NCI-H1436 (cell line): ENCODE results near the gene NIPBL.
"Not testable (repeated sequence)": the region's sequence is repeated elsewhere in the genome, so short reads cannot be mapped to it uniquely, and the experiment has no call there.

Experiments used
- DNase-seq: peaks from one replicate; lab custom pipeline; 2025; lab: John Stamatoyannopoulos, UW

Gene NIPBL

DNA sequence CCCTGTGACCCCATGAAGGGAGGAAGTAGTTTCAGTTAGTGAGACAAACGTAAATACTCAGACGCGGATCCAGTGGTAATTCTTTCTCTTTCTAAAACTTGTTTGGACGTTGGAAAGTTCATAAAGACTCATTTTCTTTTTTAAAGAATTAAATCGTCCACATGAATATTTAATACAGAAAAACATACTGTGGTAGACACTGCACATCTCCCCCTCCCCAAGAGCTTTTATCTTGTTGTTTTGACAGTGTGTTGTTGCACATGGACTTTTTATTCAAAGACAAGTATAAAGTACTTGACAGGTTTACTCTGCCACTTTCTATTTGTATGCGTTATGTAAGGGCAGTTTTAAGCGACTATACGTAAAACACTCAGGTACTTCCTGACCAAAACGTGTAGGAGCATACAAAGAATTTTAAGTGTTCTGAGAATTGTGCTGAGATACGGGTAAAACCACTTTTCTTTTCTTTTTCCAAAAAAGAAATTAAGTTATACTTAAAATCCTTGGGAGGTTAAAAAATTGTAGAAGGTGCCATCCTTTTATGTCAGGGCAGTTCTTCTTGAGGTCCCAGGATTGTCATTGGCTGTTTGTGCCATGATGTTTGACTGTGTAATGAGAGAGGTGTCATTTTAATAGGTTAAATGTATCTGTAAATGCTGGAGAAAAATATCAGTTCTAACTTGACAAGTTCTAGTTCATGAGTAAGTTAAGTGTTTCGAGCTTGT is 1.3 kb downstream of the NIPBL start:
- DNase-seq = no peak

DNA sequence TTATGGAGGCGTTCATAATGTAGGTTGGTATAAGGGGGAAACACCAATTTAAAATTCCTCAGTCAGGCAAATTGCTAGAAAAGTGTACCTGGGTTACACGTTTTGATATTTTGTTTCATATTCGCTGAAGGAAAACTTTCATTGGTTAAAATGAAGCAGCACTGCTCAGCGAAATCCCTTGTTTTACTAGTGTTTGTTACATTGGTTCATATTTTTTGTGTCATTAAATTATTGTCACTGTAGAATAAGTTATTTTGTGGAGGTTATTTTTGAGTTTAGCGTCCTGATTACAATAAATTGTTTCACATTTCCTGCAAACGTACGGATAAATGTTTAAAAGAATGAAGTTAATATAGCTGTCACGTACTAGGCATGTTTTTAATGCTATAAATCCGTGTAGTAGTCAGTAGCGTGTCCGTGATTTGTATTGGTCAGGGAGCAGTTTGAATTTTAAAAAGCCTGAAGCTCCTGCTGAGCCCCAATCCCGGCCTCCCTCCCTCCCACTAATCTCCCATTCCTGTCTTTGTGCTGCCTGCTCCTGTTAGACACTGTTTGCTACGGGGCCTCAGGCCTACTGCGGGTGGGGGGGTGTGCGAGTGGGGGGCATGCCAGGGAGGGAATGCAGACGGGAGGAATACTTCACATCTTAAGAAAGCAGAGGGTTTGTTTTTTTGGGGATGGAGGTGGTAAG is 2.0 kb downstream of the NIPBL start:
- DNase-seq = no peak

DNA sequence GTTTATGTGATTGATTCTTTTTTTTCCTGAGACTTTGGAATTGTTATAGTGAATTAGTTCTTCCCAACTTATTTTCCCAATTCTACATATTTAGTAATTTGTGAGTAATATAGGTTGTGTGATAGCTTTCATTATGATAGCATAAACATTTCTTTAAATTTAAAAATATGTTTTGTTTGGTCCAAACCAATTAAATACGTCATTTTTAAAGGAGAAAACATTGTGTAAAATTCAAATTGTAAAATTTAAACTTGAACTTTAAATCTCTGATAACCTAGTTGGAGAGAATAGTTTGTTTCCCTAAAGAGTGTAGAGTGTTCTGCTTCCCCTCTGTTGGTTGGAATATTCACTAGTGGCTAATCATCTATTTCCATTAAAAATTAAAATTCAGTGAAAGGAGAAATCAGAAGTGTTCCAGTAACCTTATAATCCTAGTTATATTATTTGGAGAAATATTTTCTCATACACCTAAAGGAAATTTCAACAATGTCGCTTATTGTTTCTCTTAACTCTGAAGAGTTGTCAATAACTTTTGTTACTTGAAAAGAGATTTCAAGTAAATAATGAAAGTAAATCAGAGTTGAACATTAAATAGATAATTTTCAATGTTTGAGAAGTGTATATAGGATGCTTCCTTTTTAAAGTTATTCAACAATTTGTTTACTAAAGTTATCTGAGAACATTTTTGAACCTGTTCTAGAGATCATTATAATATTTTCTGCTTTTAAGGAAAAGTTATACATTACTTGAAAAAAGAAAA is 2.9 kb downstream of the NIPBL start:
- no peak for DNase-seq

DNA sequence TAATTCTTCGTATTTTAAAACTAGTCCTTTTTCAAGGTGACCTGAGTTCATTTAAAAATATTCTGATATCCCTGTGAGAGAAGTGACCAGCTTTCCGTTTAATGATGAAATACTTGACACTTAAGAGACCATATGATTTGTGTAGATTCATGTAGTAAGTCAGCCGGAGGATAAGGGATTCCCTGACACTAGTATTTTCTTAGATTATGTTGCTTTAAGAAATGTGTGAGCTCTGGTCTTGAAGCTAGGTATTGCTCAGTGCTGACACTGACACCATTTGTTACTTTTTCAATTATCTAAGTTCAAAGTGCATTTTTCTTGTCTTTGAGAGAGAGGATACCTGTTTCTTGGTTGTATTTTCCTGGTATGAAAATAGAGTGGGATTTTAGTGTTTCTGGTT is 4.2 kb downstream of the NIPBL start:
- DNase-seq = no peak

DNA sequence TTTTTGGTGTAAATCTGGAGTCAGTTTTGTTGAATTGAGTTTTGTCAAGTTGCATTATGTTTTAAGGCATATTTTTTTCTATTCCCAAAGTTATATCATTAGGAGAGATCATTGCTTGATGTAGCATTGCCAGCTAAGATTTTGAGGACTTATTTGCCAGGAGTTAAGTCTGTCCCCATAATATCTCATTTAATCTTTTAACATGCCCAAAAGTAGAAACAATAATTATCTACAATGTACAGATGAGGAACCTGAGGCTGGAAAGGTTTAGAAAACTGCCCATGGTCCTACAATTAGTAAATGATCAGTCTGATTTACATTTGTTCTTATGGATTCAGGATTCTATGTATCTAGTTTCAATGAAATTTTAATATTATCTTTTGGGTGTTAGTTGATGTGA is 4.7 kb downstream of the NIPBL start:
- no peak for DNase-seq

DNA sequence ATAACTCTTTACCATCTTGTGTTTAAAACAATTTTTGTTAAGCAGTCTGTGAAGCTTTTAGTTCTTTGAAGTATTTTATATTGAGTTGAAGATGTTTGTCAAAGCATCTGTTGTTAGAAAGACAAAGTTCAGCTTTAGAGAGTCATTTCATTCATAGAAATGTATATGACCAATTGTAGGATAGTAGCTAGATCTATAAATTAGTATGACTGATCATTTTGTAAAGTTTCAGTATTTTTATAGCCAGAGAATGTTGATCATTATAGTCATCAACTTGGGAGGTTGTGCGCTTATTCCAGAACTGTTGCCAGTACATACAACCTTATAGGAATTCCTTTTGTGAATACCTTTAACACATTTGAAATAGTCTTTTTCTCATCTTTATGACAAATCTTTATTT is 5.2 kb downstream of the NIPBL start:
- no peak for DNase-seq

DNA sequence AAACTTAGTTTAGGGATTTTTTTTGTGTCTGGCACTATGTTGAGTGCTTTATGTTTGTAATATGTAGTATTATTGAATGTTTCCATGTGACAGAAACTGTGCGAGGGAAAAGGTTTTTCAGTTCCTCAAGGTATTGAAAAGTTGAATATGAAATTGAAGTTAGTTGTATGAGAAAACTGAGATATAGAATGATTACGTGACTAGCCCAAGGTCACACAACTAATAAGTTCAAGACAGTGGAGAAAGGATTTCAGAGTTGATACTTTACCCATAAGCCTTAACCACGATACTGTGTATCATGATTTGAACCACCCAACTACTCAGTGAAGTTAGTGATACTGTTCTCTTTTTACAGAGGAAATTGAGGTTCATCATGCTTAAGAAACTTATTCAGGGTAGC is 5.7 kb downstream of the NIPBL start:
- no peak for DNase-seq

DNA sequence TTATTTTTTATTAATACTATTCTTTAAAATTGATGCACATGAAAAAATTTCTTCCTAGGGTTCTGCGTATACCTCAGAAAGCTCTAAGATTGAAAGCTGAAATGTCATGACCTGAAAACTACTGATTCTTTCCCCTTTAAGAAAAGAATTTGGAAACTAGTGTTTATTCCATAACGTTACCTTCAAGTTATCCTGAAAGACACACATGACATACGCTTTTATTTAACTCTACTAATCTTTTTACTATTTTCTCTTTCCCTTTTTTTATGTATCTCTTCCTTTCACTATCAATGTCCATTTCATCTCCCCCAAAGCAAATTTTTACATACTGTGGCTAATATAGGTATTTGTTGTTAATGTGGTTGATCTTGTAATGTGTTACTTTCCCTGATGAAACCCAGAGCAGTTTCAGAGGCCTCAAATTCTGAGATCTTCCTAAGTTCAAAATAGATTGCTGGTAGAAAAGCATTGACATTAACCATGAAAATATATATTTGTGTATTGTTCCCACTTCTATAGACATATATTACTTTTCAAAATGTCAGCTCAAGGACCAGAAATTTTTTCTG is 7.4 kb downstream of the NIPBL start:
- no peak for DNase-seq

DNA sequence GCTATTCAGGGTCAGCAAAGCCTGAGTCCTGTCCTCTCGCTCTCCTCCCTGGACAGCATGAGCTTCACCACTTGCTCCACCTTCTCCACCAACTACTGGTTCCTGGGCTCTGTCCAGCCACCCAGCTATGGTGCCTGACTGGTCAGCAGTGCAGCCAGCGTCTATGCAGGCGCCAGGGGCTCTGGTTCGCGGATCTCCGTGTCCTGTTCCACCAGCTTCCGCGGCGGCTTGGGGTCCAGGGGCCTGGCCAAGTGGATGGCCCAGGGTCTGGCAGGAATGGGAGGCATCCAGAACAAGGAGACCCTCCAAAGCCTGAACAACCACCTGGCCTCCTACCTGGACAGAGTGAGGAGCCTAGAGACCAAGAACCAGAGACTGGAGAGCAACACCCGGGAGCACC is 8.6 kb downstream of the NIPBL start:
- DNase-seq = no peak

DNA sequence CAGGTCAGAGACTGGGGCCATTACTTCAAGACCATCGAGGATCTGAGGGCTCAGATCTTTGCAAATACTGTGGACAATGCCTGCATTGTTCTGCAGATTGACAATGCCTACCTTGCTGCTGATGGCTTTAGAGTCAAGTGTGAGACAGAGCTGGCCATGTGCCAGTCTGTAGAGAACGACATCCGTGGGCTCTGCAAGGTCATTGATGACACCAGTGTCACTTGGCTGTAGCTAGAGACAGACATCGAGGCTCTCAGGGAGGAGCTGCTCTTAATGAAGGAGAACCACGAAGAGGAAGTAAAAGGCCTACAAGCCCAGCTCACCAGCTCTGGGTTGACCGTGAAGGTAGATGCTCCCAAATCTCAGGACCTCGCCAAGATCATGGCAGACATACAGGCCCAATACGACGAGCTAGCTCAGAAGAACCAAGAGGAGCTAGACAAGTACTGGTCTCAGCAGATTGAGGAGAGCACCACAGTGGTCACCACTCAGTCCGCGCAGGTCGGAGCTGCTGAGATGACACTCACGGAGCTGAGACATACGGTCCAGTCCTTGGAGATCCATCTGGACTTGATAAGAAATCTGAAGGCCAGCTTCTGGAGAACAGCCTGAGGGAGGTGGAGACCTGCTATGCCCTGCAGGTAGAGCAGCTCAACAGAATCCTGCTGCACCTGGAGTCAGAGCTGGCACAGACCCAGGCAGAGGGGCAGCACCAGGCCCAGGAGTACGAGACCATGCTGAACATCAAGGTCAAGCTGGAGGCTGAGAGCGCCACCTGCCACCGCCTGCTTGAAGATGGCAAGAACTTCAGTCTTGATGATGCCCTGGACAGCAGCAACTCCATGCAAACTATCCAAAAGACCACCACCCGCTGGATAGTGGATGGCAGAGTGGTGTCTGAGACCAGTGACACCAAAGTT is 9.3 kb downstream of the NIPBL start:
- no peak for DNase-seq

DNA sequence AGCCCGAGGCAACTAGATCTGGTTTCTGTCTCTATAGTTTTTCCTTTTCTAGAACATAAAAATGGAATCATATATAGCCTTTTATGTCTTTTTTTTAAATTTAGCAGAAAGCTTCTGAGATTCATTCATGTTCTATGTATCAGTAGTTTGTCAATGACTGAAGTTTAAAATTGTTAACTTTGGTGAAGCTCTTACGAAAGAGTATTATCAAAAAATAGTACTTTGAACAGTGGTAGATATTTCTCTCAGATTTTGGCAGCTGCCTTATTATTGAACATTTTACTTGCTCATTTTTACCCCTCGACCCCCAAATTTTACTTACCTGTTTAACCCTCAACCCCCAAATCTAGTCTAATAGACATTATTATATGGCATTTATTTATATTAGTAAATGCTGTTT is 10.2 kb downstream of the NIPBL start:
- no peak for DNase-seq

DNA sequence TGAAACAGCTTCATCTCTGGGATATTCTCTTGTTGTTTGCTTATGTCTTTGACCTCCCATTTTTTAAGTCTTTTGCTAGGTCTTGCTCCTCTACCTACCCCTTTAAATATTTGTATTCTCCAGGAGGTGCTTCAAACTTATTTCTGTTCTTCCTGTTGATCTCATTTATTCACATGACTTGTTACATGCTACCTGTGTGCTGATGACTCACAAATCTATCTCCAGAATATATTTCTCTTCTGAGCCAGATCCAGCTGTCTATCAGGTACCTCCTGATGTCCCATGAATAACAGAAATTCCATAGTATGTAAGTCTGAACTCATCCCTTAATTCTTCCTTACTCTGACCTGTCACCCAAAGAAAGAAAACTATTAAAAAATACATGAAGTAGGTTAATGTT is 11.0 kb downstream of the NIPBL start:
- DNase-seq = no peak

DNA sequence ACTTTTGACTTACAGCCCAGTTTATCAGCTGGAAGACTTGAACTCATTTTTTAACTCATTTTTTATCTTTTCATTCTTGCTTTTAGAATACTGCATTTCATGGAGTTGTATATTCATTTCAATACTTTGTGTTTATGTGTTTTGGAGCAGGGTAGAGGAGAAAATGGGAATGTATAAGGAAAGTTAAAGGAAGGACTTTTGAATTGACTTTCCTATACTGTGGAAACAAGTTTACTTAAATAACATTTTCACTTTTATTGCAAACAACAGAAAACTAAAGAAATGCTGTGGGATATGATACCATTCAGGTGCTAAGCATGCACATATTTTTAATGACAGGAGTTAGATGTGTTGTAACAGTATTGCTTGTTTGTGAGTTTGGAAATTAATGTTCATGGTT is 11.7 kb downstream of the NIPBL start:
- DNase-seq = no peak

DNA sequence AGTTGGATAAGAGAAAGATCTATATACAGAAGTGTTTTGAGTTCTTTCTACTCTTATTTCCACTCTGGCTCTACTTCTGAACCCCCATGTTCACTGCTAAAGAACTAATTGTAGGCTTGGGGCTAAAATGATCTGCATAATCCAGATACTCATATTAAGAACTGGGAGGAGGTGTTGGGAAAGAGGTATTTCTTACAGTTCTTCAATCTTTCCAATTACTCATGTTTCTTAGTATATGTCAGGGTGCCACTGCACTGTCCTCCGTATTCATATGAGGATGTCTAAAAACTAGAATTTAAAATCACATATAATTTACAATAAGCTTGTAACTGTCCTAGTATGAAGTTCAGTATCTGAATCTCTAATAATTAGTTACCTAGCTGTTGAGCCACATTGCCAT is 12.7 kb downstream of the NIPBL start:
- DNase-seq = no peak

DNA sequence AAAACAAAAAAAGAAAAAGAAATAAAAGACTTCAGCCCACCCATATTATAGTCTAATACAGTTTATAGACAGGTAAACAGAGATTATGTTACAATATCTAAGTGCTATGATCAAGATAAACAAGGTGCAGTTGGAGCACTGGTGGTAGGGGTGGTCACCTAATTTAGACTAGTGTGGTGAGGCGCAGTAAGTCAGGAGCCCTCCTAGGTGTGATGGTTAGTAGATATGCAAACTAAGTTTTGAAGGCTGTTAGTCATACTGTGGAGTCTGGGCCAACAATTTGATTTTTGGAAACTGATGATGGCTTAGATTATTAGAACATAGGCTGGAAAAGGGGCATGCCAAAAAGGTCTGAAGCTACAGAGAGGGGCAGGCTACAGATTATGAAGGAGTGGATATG is 14.7 kb downstream of the NIPBL start:
- DNase-seq = no peak

DNA sequence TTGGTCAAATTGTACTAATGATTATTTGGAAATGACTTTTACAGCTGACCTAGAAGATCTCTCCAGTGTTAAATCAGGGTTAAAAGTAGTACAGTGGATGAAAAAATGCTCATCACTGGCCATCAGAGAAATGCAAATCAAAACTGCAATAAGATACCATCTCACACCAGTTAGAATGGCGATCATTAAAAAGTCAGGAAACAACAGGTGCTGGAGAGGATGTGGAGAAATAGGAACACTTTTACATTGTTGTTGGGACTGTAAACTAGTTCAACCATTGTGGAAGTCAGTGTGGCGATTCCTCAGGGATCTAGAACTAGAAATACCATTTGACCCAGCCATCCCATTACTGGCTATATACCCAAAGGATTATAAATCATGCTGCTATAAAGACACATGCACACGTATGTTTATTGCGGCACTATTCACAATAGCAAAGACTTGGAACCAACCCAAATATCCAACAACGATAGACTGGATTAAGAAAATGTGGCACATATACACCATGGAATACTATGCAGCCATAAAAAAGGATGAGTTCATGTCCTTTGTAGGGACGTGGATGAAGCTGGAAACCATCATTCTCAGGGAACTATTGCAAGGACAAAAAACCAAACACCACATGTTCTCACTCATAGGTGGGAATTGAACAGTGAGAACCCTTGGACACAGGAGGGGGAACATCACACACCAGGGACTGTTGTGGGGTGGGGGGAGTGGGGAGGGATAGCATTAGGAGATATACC is 15.7 kb downstream of the NIPBL start:
- not testable (repeated sequence) for DNase-seq

DNA sequence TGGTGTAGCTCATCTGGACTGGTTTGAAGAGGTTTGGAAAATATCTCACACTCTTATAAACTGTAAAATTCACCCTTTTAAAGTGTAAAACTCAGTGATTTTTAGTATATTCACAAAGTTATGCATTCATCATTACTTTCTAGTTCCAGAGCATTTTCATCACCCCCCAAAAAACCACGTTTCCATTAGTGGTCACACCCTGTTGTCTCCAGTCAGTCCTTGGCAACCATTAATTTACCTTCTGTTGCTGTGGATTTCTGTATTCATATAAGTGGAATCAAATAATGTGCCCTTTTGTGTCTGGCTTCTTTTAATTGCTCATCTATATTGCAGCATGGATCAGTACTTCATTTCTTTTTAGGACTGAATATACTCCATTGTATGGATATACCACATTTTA is 18.4 kb downstream of the NIPBL start:
- no peak for DNase-seq

DNA sequence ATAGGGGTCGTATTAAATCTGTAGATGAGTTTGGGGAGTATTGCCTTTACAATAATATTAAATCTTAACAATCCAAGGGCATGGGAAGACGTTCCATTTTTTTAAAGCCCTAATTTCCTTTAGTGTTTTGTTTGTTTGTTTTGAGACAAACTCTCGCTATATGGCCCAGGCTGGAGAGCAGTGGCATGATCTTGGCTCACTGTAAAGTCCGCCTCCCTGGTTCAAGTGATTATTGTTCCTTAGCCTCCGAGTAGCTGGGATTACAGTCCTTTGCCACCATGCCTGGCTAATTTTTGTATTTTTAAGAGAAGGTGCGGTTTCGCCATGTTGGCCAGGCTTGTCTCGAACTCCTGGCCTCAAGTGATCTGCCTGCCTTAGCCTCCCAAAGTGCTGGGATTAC is 19.9 kb downstream of the NIPBL start:
- no peak for DNase-seq

DNA sequence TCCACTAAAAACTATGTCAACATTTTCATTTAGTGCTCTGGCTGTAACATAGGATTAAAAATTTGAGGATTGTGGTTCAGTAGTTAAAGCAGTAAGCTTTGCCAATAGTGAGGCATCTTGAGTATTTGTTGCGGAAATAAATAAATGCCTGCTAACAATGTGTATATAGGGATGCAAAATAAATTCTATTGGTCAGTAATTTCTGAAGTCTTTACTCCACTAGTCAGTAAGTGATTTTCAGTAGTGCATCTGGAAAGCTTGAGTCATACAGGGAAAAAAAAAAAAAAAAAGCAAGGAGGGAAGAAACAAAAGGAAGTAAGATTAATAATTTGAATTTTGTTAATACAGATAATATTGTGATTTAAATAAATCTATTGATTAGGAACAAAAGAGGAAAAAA is 21.0 kb downstream of the NIPBL start:
- DNase-seq = no peak

DNA sequence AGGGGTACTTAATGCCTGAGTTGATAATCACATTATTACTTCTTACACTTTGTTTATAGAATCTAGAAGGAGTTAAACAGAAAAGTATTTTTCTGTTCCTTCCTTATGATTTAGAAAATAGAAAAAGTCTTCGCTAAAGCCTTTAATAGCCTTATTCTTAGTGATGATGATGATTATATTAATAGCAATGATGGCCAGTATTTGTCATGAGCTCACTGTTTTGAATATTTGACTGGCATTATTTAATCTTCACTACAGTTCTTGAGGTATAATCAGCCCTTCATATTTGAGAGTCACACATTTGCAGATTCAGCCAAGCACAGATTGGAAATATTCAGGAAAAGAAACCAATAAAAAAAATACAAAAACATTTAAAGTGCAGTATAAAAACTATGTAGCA is 23.3 kb downstream of the NIPBL start:
- no peak for DNase-seq

DNA sequence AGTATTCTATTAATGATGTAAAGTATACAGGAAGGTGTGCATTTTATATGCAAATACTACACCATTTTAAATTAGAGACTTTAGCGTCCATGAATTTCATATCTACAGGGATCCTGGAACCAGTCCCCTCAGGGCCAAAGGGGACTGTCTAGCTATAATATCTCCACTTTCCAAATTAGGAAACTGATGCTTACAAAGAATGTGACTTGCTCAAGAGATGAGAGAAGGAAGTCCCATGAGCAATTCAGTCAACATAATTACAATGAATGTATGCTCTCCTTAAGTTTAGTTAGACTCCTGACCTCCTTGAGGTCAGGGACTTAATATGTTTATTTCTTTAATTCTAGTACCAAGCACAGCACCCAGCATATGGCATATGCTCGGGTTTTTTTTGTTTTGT is 23.7 kb downstream of the NIPBL start:
- DNase-seq = no peak
